RPMI7951 (cell line): ENCODE measurements around the gene CCDC3. TPM values are rescaled to one million over a fixed set of nuclear protein-coding genes. Genes with fewer than 3 reads are reported as not detected.
"Not testable (repeated sequence)": the region's sequence is repeated elsewhere in the genome, so short reads cannot be mapped to it uniquely, and the experiment has no call there.

ENCODE experiments used
- DNase-seq: peaks from one replicate; pipeline ENCODE4 v3.0.0-alpha.2; 2012; ENCODE audit warnings: low read depth
- total RNA-seq: library from RNA; depleted of rRNA; stranded (reverse); fragments of >200 nt; shearing (Covaris generic); gene quantifications from 2 replicates; pipeline ENCODE4 v1.2.3, GENCODE V29; 2014; rRNA removed

CCDC3 gene
- total RNA-seq, result 0.29 TPM in 1 of 2 replicates, not detected in the other

- no peak for DNase-seq
Observed at GRCh38 chr10:13001041-13001886, at the start of gene CCDC3. TSS of gene CCDC3 (minus strand) at chr10:13001713. CDS start at chr10:13001570, 143 bp downstream.

DNA sequence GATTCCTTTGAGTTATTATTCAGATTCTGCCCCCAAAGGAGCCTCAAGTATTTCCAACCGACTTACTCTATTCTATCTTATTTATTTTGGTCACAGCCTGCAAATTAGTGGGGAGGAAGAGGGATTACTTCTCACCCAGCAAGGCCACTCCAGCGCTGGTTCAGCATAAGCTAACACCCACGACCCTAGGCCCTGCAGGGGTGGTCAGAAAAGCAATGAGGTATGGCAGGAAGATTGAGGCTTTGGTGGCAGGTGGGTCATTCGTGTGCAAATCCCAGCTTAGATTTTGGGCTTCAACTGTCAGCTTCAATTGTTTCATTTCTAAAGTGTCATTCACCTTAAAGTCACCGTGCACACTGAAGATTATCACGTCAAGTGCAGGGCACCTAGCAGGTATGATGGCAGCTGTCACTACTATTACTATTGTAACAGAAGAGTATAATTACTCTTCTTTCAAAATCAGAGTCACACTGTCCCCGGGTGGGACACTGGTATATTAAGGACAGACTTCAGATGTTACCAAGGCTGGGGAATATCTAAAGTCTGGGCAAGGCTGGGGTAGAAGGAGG, 49.7 kb upstream of the CCDC3 start:
- no peak for DNase-seq

GRCh38 chr10:13049774-13050420, 48.4 kb upstream of the CCDC3 start:
- DNase-seq, result no peak

- no peak for DNase-seq
Observed at GRCh38 chr10:13048762-13049161, 47.2 kb upstream of the CCDC3 start.

GRCh38 chr10:13047529-13048206, 46.2 kb upstream of the CCDC3 start:
- no peak for DNase-seq

GRCh38 chr10:13046851-13047528, 45.5 kb upstream of the CCDC3 start:
- no peak for DNase-seq

GRCh38 chr10:13043520-13043919, 42.0 kb upstream of the CCDC3 start:
- no peak for DNase-seq

- DNase-seq, result no peak
Observed at GRCh38 chr10:13039761-13040160, 38.2 kb upstream of the CCDC3 start.

DNA sequence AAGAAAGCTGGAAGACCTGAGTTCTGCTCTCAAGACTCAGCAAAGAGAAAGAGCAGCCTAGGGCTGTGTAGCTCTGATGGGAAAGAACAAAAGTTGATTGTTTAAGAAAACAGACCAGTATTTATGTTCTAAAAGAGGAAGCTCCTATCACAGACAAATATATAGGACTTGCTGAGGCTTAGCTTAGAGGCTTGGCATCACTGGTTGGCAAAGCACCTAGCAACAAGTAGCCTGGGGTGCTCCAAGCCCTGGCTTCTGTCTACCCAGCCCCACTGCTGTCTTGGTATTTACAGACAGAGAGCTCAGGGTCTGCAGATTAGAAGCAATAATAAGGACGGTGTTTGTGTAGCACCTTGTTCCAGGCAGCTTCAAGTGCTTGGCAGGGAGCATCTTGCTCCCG, 36.9 kb upstream of the CCDC3 start:
- DNase-seq, result no peak

GRCh38 chr10:13037832-13038231, 36.3 kb upstream of the CCDC3 start:
- DNase-seq, result no peak

- no peak for DNase-seq
Observed at GRCh38 chr10:13036841-13037240, 35.3 kb upstream of the CCDC3 start.

DNA sequence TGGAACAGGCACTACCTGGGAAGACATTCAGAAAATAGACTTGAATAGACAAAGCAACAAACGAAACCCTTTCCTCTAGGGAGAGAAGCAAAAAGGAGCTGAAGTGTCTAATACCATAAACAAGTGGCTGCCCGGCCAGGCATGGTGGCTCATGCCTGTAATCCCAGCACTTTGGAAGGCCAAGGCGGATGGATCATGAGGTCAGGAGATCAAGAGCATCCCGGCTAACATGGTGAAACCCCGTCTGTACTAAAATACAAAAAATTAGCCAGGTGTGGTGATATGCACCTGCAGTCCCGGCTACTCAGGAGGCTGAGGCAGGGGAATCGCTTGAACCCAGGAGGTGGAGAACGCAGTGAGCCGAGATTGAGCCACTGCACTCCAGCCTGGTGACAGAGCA, 34.2 kb upstream of the CCDC3 start:
- not testable (repeated sequence) for DNase-seq

DNA sequence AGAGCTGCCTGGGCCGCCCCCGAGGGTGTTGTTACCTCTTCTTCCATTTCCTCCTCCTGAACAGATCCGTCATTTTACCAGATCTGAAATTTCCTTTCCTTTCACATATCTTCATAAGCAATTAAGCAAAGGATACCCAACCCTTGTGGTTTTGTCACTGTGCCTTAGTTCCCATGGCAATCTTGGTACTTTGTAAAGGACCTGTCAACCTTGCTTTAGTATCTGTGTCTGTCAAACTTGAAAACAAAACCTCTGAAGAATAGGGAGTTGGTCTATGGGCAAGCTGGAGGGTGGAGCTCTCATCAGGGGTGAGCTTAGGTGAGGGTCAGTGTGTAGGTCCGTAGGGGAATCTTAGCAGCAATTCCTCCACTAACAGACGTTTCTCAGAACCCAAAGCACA, 25.4 kb upstream of the CCDC3 start:
- no peak for DNase-seq

GRCh38 chr10:13023754-13024153, 22.2 kb upstream of the CCDC3 start:
- no peak for DNase-seq

- no peak for DNase-seq
Observed at GRCh38 chr10:13019280-13019679, 17.8 kb upstream of the CCDC3 start.

DNA sequence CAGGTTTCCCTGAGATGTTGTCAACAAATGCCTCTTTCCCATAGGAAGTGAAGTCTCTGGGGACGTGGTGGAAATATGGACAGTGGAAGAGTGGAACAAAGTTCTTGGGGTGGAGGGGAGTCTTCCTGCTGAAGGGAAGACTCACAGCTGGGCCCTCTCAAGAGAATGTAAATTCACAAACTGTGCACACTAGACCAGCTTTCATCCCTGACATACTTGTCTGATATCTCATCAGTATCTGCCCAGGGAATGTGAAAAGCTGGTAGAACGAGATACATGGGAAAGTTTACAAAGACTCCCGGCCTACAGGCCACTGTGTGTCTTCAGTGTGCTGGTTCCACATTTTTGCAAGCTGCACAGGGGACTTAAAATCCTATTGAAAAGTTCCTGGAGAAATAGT, 16.7 kb upstream of the CCDC3 start:
- DNase-seq, result no peak

DNA sequence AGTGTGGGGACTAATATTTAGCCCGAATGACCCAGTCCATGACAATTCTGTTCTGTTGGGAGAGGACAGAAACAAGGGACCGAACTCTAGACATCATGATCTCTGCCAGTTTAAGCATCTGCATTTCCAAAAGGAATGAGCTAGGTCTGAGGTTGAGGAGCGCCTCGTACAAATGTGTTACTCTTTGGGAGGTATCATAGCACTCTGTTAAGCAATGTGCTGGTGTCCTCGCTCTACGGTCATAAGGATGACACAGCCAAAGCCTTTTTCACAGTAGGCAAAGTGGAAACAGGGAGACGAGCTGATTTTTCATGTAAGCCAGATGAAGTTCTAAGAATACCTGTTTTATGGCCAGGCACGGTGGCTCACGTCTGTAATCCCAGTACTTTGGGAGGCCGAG, 15.4 kb upstream of the CCDC3 start:
- DNase-seq, result no peak

DNA sequence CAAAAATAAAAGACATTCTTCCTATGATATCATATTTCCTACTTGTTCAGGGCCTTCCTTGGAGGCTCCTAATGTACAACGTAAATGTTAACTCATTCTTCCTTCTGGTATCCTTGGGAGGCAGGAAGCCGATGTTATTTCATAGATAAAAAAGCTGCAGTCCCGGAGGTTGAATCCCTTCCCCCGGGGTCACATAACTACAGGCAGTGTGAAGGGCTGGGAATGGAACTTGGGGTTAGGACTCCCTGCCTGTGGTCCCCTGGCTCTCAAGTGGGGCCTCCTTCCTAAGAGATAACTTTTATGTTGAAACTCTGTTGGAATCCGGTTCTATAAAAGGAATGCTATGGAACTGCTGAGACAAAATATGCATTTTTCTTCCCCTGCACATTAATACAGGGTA, 14.9 kb upstream of the CCDC3 start:
- DNase-seq, result no peak

- DNase-seq, result no peak
Observed at GRCh38 chr10:13006037-13006436, 4.5 kb upstream of the CCDC3 start.

GRCh38 chr10:13003759-13004158, 2.2 kb upstream of the CCDC3 start:
- no peak for DNase-seq

DNA sequence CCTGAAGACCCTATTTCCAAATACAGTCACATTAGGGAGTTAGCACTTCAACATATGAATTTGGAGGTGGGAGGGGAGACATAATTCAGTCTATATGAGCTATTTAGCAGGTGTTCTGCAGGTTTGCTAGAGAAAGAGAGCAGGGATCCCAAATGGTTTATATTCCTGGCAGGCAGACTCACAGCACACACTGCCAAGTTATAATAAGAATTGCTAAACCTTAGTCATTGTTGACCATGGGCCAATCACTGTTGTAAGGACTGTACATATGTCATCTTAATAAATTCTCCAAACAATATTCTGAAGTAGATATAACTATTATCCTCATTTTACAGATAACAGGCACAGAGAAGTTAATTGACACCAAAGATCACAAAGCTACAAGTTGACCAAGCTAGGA, 1.5 kb upstream of the CCDC3 start:
- DNase-seq, result no peak

DNA sequence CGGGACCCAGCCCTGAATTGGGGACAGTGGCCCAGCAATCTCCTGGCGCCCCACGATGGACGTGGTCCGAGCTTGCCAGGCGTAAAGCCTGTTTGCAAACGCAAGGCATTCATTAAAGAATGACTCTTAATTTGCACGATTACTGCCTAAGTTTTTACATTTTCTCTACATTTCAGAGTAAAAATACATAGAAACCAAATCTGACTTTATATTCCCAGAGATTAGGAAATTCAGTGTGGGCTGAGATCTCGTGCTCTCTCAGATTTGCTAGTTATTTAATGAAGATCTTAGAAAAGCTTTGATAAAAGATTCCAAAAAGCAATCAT, 337 bp upstream of the CCDC3 start:
- DNase-seq, result no peak
